Fibroblast of the aortic adventitia (primary cell): ENCODE results near the gene VCY1B. TPM values are rescaled to one million over a fixed set of nuclear protein-coding genes. Genes with fewer than 3 reads are reported as not detected.
"Not testable (repeated sequence)": the region's sequence is repeated elsewhere in the genome, so short reads cannot be mapped to it uniquely, and the experiment has no call there.

Experiments
- DNase-seq: peaks from one replicate; pipeline ENCODE4 v3.0.0-alpha.2; 2010; ENCODE audit warnings: low read depth
- H3K4me3 ChIP-seq: 2 replicates; pipeline ENCODE4 v1.5.1; 2011; ENCODE audit warnings: low read depth, mild to moderate bottlenecking, control low read depth, low read length, moderate library complexity
- CTCF ChIP-seq: IDR thresholded peaks from 2 replicates; pipeline ENCODE4 v1.5.1; 2011; ENCODE audit warnings: mild to moderate bottlenecking, low read length, control low read depth, inconsistent platforms; ENCODE audit not compliant: insufficient read depth
- total RNA-seq: library from RNA; depleted of rRNA; stranded (reverse); fragments of >200 nt; gene quantifications from 2 replicates; pipeline ENCODE4 v1.2.3, GENCODE V29; 2012; ENCODE audit warnings: low replicate concordance

Gene VCY1B
- not detected in 2 replicates for total RNA-seq

DNA sequence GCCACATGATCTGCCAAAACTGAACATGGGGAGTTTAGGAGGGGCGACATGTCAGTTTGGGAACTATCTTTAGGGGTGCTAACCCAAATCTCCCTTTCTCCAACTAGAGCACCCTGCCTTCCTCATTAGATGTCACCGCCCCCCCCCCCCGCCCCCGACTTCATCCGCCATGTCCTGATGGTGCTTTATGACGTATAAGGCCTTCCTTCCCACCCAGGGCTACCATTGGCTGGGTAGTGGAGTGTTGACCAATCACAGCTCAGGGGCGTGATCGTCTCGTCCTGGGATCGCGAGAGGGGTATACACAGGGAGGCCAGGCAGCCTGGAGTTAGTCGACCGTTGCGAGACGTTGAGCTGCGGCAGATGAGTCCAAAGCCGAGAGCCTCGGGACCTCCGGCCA is at the start of gene VCY1B:
Gene VCY1B (plus strand): TSS at position 301 of the 400 bp plus-strand sequence. CDS start 63 bp downstream, at position 364.
- not testable (repeated sequence) for DNase-seq, H3K4me3 ChIP-seq

DNA sequence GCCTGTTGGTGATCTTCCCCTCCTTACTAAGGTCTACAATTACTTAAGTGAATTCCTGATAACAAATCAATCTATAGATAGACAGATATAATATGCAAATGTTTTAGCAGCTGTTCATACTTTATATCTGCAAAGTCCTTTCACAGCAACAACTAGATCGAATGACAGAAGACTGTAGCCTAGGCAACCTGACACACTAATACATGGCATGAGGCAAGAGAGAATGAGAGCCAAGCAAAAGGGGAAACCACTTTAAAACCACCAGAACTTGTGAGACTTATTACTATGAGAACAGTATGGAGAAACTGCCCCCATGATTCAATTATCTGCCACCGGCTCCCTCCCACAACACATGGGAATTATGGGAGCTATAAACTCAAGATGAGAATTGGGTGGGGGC is 44.1 kb upstream of the VCY1B start:
- not testable (repeated sequence) for DNase-seq, H3K4me3 ChIP-seq

- H3K4me3 ChIP-seq, DNase-seq: not testable (repeated sequence)
These were observed 25.6 kb upstream of the VCY1B start for GRCh38 chrY:14030395-14030794.

DNA sequence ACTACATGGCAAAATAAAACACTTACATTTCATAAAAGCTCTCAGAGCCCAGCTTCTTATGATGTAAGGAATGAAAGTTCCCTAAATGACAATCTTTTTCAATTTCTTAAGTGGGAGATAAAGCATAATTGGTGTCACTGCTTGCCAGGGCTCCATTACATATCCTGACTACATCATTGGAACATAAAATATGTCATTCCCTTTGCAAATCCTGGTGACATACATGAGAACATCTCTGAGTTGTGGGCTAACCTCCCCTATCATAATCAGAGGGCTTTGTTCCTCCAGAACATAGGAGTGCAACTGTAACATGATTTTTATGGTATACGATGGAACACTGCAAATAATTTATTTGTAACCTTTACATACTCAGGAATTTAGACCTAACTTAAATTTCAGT is 29.9 kb downstream of the VCY1B start:
- no peak overlapping the region for H3K4me3 ChIP-seq
- DNase-seq, result no peak
- TF ChIP-seq CTCF, result no peak

Other genes starting within 250 kb of the VCY1B start
- not detected in 2 replicates for gene VCY, start 69.8 kb upstream of the VCY1B start, total RNA-seq